Gastroesophageal sphincter (tissue), 3 donors: ENCODE data around the gene BCAS4.

Source experiments
- CTCF ChIP-seq, 4 experiments: fragments of 200-600 bp in 2 of 4; fragments of 450-650 bp in 2 of 4; sonication (generic) in 1 of 4; IDR thresholded peaks; one replicate each; pipeline ENCODE4 v1.5.1; 2017 to 2019; ENCODE audit warnings: antibody characterized with exemption in 4 of 4, mild to moderate bottlenecking in 2 of 4, moderate library complexity in 2 of 4
- POLR2A ChIP-seq, 2 donors: fragments of 450-650 bp; IDR thresholded peaks; one replicate each; pipeline ENCODE4 v1.6.1; 2017; ENCODE audit warnings: antibody characterized with exemption in 2 of 2, mild to moderate bottlenecking in 2 of 2, moderate library complexity in 1 of 2
- POLR2AphosphoS5 ChIP-seq: sonication (generic); formaldehyde crosslinking; IDR thresholded peaks from one replicate; pipeline ENCODE4 v1.6.1; 2017; ENCODE audit warnings: antibody characterized with exemption

DNA sequence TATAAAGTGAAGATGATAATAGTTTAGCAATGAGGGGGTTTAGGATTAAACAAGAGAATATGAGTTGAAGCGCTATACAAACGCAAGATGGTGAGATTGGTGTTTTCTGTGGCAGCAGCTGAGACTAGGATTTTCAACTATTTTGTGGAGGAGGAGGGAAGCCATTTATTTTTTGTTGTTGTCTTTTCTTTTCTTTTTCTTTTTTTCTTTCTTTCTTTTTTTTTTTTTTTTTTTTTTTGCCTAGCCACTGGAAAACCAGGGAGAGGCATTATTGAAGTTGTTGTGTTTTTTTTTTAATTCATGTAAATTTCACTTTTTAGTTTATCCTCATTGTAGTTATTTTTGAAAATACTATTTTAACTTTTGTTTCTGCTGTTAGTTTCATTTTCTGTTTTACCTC lies 47.6 kb upstream of the BCAS4 start:
- TF ChIP-seq CTCF (IDR thresholded peaks at IDR 0.05) (no peak), POLR2A (IDR thresholded peaks at IDR 0.05) (no peak), POLR2AphosphoS5 (no peak)
